ENCODE data around the gene HIC1. TPM values are rescaled to one million over a fixed set of nuclear protein-coding genes. Genes with fewer than 3 reads are reported as not detected.
A peak's percentile ranks its signal among the peaks of the same experiment; 100 is the strongest.

The HIC1 gene
- total and polyA plus RNA-seq, 2 donors (not counting 1 experiment from before 2014, with no cell fraction given), result 11.3 to 29.1 TPM

GRCh38 chr17:2061441-2061958 is 6.6 kb downstream of the HIC1 start:
- Histone ChIP-seq H3K4me1 (ENCODE audit: control insufficient read depth, extremely low read depth, insufficient read depth, low read length) (peaks cover 68% of the 10 kb centered on the region), H3K4me3 (replicated peaks in 1 of 4; ENCODE audit: control extremely low read depth in 1 of 4, insufficient read depth in 1 of 4, low read depth in 3 of 4, low read length in 4 of 4) (no peak overlapping the region), H2AFZ (ENCODE audit: low read length) (no peak overlapping the region), H3K9ac (ENCODE audit: insufficient read depth, low read length) (peak overlapping the region; percentile 32), H3K79me2 (ENCODE audit: control insufficient read depth, insufficient read depth, low read length) (peaks cover 58% of the 10 kb centered on the region), H3K27me3 (ENCODE audit: control insufficient read depth, insufficient read depth, low read length) (no peaks in the 10 kb centered on the region), H3K36me3 (ENCODE audit: control insufficient read depth, insufficient read depth, low read length) (peaks cover 38% of the 10 kb centered on the region), H3K4me2 (ENCODE audit: extremely low read depth, insufficient read depth, low read length) (no peak overlapping the region), H3K9me3 (ENCODE audit: control insufficient read depth, insufficient read depth, low read depth, low read length) (no peaks in the 10 kb centered on the region), H3K27ac (ENCODE audit: insufficient read depth, low read length) (peak overlapping the region; percentile 85), H4K20me1 (ENCODE audit: control insufficient read depth, extremely low read depth, insufficient read depth, low read length) (no peaks in the 10 kb centered on the region)
- TF ChIP-seq EZH2 (IDR thresholded peaks at IDR 0.05; ENCODE audit: low read length, missing control alignments), result no peak
- TF ChIP-seq CTCF (conservative IDR thresholded peaks at IDR 0.05 in 1 of 2, IDR thresholded peaks at IDR 0.05 in 1 of 2; ENCODE audit: low read depth in 1 of 2, low read length in 2 of 2), result no peak
- peak in 1 of 2 donors; percentile 17 for DNase-seq (ENCODE audit: low read depth in 2 of 2)

GRCh38 chr17:2062571-2063183 is 7.8 kb downstream of the HIC1 start:
- H3K4me2 ChIP-seq (ENCODE audit: extremely low read depth, insufficient read depth, low read length), result peak overlapping the region; percentile 29
- no peaks in the 10 kb centered on the region for H3K27me3 ChIP-seq (ENCODE audit: control insufficient read depth, insufficient read depth, low read length)
- no peaks in the 10 kb centered on the region for H4K20me1 ChIP-seq (ENCODE audit: control insufficient read depth, extremely low read depth, insufficient read depth, low read length)
- peaks cover 80% of the 10 kb centered on the region for H3K4me1 ChIP-seq (ENCODE audit: control insufficient read depth, extremely low read depth, insufficient read depth, low read length)
- peak overlapping the region; percentile 26 for H3K9ac ChIP-seq (ENCODE audit: insufficient read depth, low read length)
- TF ChIP-seq EZH2 (IDR thresholded peaks at IDR 0.05; ENCODE audit: low read length, missing control alignments), result no peak
- no peak for TF ChIP-seq CTCF (conservative IDR thresholded peaks at IDR 0.05 in 1 of 2, IDR thresholded peaks at IDR 0.05 in 1 of 2; ENCODE audit: low read depth in 1 of 2, low read length in 2 of 2)
- no peaks in the 10 kb centered on the region for H3K9me3 ChIP-seq (ENCODE audit: control insufficient read depth, insufficient read depth, low read depth, low read length)
- peak overlapping the region; percentile 85 for H3K27ac ChIP-seq (ENCODE audit: insufficient read depth, low read length)
- no peak overlapping the region for H2AFZ ChIP-seq (ENCODE audit: low read length)
- peak; percentile 39 to 69 for DNase-seq (ENCODE audit: low read depth in 2 of 2)
- peaks cover 30% of the 10 kb centered on the region for H3K36me3 ChIP-seq (ENCODE audit: control insufficient read depth, insufficient read depth, low read length)
- H3K79me2 ChIP-seq (ENCODE audit: control insufficient read depth, insufficient read depth, low read length), result peaks cover 46% of the 10 kb centered on the region
- no peak overlapping the region for H3K4me3 ChIP-seq (replicated peaks in 1 of 4; ENCODE audit: control extremely low read depth in 1 of 4, insufficient read depth in 1 of 4, low read depth in 3 of 4, low read length in 4 of 4)

GRCh38 chr17:2063261-2064146 is 8.6 kb downstream of the HIC1 start:
- Histone ChIP-seq H3K27me3 (ENCODE audit: control insufficient read depth, insufficient read depth, low read length) (no peaks in the 10 kb centered on the region), H3K27ac (ENCODE audit: insufficient read depth, low read length) (peak overlapping the region; percentile 85), H3K9me3 (ENCODE audit: control insufficient read depth, insufficient read depth, low read depth, low read length) (no peaks in the 10 kb centered on the region), H3K4me3 (replicated peaks in 1 of 4; ENCODE audit: control extremely low read depth in 1 of 4, insufficient read depth in 1 of 4, low read depth in 3 of 4, low read length in 4 of 4) (no peak overlapping the region), H3K9ac (ENCODE audit: insufficient read depth, low read length) (peak overlapping the region; percentile 32), H2AFZ (ENCODE audit: low read length) (no peak overlapping the region), H3K36me3 (ENCODE audit: control insufficient read depth, insufficient read depth, low read length) (peaks cover 22% of the 10 kb centered on the region), H3K79me2 (ENCODE audit: control insufficient read depth, insufficient read depth, low read length) (peaks cover 38% of the 10 kb centered on the region), H3K4me1 (ENCODE audit: control insufficient read depth, extremely low read depth, insufficient read depth, low read length) (peaks cover 88% of the 10 kb centered on the region), H3K4me2 (ENCODE audit: extremely low read depth, insufficient read depth, low read length) (no peak overlapping the region), H4K20me1 (ENCODE audit: control insufficient read depth, extremely low read depth, insufficient read depth, low read length) (no peaks in the 10 kb centered on the region)
- TF ChIP-seq EZH2 (IDR thresholded peaks at IDR 0.05; ENCODE audit: low read length, missing control alignments), result no peak
- no peak for TF ChIP-seq CTCF (conservative IDR thresholded peaks at IDR 0.05 in 1 of 2, IDR thresholded peaks at IDR 0.05 in 1 of 2; ENCODE audit: low read depth in 1 of 2, low read length in 2 of 2)
- peak; percentile 65 to 79 for DNase-seq (ENCODE audit: low read depth in 2 of 2)
